Esophagus squamous epithelium (tissue), 5 donors: ENCODE results near the gene AP1G2. TPM values are rescaled to one million over a fixed set of nuclear protein-coding genes. Genes with fewer than 3 reads are reported as not detected.

Source experiments
- DNase-seq: peaks from one replicate; lab custom pipeline; 2025; lab: John Stamatoyannopoulos, UW
- H3K27ac ChIP-seq, 4 donors: fragments of 200-600 bp; sonication (generic); one replicate each; pipeline ENCODE4 v1.5.1; 2016 to 2019; ENCODE audit warnings: mild to moderate bottlenecking in 1 of 4
- H3K27me3 ChIP-seq, 4 donors: fragments of 200-600 bp; sonication (generic); 1 replicate in 3 of 4; 2 replicates in 1 of 4; pipeline versions ENCODE4 v1.5.1 to v1.6.0; 2017 to 2021; ENCODE audit warnings: antibody characterized with exemption in 1 of 4
- H3K36me3 ChIP-seq, 3 donors: fragments of 200-600 bp; sonication (generic); one replicate each; pipeline ENCODE4 v1.5.1; 2016 to 2019
- H3K4me1 ChIP-seq, 3 donors: fragments of 200-600 bp; sonication (generic); one replicate each; pipeline ENCODE4 v1.5.1; 2017 to 2019
- H3K4me3 ChIP-seq, 4 donors: fragments of 200-600 bp; sonication (generic); 1 replicate in 3 of 4; 2 replicates in 1 of 4; pipeline ENCODE4 v1.5.1; 2016 to 2019; ENCODE audit warnings: mild to moderate bottlenecking in 2 of 4, moderate library complexity in 1 of 4
- H3K9me3 ChIP-seq, 3 donors: fragments of 200-600 bp; sonication (generic); one replicate each; pipeline ENCODE4 v1.5.1; 2016 to 2019
- CTCF ChIP-seq, 6 experiments: fragments of 450-650 bp in 4 of 6; fragments of 200-600 bp in 2 of 6; sonication (generic) in 2 of 6; IDR thresholded peaks; one replicate each; pipeline ENCODE4 v1.5.1; 2016 to 2019; ENCODE audit warnings: antibody characterized with exemption in 6 of 6, mild to moderate bottlenecking in 4 of 6, moderate library complexity in 4 of 6
- POLR2A ChIP-seq, 4 donors: fragments of 450-650 bp; IDR thresholded peaks; one replicate each; pipeline ENCODE4 v1.6.1; 2017; ENCODE audit warnings: antibody characterized with exemption in 4 of 4, mild to moderate bottlenecking in 4 of 4, moderate library complexity in 3 of 4
- WGBS, 2 donors: methylation state at CpG; one replicate each; pipeline ENCODE4 v1.1.5; 2018; 5-methylcytosine and 5-hydroxymethylcytosine counted together
- intact Hi-C: fragments of 100-400 bp; cut with DNase I; formaldehyde crosslinking; loops from one replicate; pipeline ENCODE4 v1.15.0; 2022
- total RNA-seq, 4 donors: library from RNA; depleted of rRNA; stranded (reverse); fragments of >200 nt; gene quantifications; one replicate each; pipeline ENCODE4 v1.1.0, GENCODE V29; 2016
- donor health status: DM: yes; HTN: yes; CAD: no.

The AP1G2 gene
- total RNA-seq, 4 donors from 2014 or later = 58.0 to 116 (median 68.6) TPM

GRCh38 chr14:23603103-23603502 is 35.5 kb upstream of the AP1G2 start:
- no peak for DNase-seq
- H3K4me3 ChIP-seq = no peak overlapping the region
- H3K9me3 ChIP-seq = no peaks in the 10 kb centered on the region
- H3K27me3 ChIP-seq = peaks cover 0 to 6% (median 0%) of the 10 kb centered on the region in 4 donors
- no peaks in the 10 kb centered on the region for H3K4me1 ChIP-seq
- no peaks in the 10 kb centered on the region for H3K36me3 ChIP-seq
- WGBS, 2 donors = 58 to 92% methylated on average over 2 of the region's 2 CpGs
- no peak for TF ChIP-seq CTCF (IDR thresholded peaks at IDR 0.05)
- TF ChIP-seq POLR2A (IDR thresholded peaks at IDR 0.05) = no peak
- intact Hi-C loops = no loop called here
- no peak overlapping the region for H3K27ac ChIP-seq

- no peaks in the 10 kb centered on the region for H3K9me3 ChIP-seq
- no peak for DNase-seq
- no peaks in the 10 kb centered on the region for H3K4me1 ChIP-seq
- intact Hi-C loops = no loop called here
- H3K27ac ChIP-seq = no peak overlapping the region
- no peak overlapping the region for H3K4me3 ChIP-seq
- no peak for TF ChIP-seq POLR2A (IDR thresholded peaks at IDR 0.05)
- TF ChIP-seq CTCF (IDR thresholded peaks at IDR 0.05) = no peak
- peaks cover 0 to 6% (median 0%) of the 10 kb centered on the region in 4 donors for H3K27me3 ChIP-seq
- WGBS, 2 donors = 83 to 85% methylated on average over 7 to 11 of the region's 12 CpGs
- H3K36me3 ChIP-seq = no peaks in the 10 kb centered on the region
Measured at GRCh38 chr14:23602181-23603095, 34.8 kb upstream of the AP1G2 start.

- H3K27me3 ChIP-seq = peaks cover 0 to 4% (median 0%) of the 10 kb centered on the region in 4 donors
- H3K9me3 ChIP-seq = no peaks in the 10 kb centered on the region
- DNase-seq = no peak
- no peaks in the 10 kb centered on the region for H3K4me1 ChIP-seq
- WGBS, 2 donors = 50 to 82% methylated on average over 1 of the region's 1 CpG
- H3K36me3 ChIP-seq = no peaks in the 10 kb centered on the region
- no peak for TF ChIP-seq CTCF (IDR thresholded peaks at IDR 0.05)
- no peak for TF ChIP-seq POLR2A (IDR thresholded peaks at IDR 0.05)
- intact Hi-C loops = no loop called here
- no peak overlapping the region for H3K4me3 ChIP-seq
- no peak overlapping the region for H3K27ac ChIP-seq
Measured at GRCh38 chr14:23601845-23602180, 34.2 kb upstream of the AP1G2 start.

- no peak for DNase-seq
- H3K36me3 ChIP-seq = no peaks in the 10 kb centered on the region
- no peak overlapping the region for H3K4me3 ChIP-seq
- no peaks in the 10 kb centered on the region for H3K9me3 ChIP-seq
- TF ChIP-seq CTCF (IDR thresholded peaks at IDR 0.05) (no peak), POLR2A (IDR thresholded peaks at IDR 0.05) (no peak)
- no peaks in the 10 kb centered on the region for H3K4me1 ChIP-seq
- H3K27me3 ChIP-seq = no peaks in the 10 kb centered on the region
- no peak overlapping the region for H3K27ac ChIP-seq
- intact Hi-C loops = no loop called here
Measured at GRCh38 chr14:23601424-23601823, 33.8 kb upstream of the AP1G2 start.

GRCh38 chr14:23600806-23601205 is 33.2 kb upstream of the AP1G2 start:
- TF ChIP-seq CTCF (IDR thresholded peaks at IDR 0.05) (no peak), POLR2A (IDR thresholded peaks at IDR 0.05) (no peak)
- no peak for DNase-seq
- Histone ChIP-seq H3K4me1 (no peaks in the 10 kb centered on the region), H3K36me3 (no peaks in the 10 kb centered on the region), H3K4me3 (no peak overlapping the region), H3K9me3 (no peaks in the 10 kb centered on the region), H3K27me3 (no peaks in the 10 kb centered on the region), H3K27ac (no peak overlapping the region)
- WGBS, 2 donors = 100% methylated on average over 1 of the region's 1 CpG
- intact Hi-C loops = no loop called here
